Endothelial cell of umbilical vein (primary cell): ENCODE measurements around the gene GRB14. TPM values are rescaled to one million over a fixed set of nuclear protein-coding genes. Genes with fewer than 3 reads are reported as not detected.

Experiments used
- BruUV-seq: library from RNA; stranded (reverse); fragments of 400-500 nt; replicated peaks from 2 replicates; lab custom pipeline; 2021; lab: Mats Ljungman, UMichigan
- CTCF ChIA-PET: fragments of 300-600, 350-600 bp; sonication (Branson Sonifier 250); formaldehyde crosslinking; loops from one replicate; lab custom pipeline; 2021; ENCODE audit warnings: antibody characterized with exemption, inconsistent platforms; lab: Charles Lee
- POLR2A ChIA-PET: fragments of 300-600, 350-600 bp; sonication (Branson Sonifier 250); formaldehyde crosslinking; loops from one replicate; lab custom pipeline; 2021; ENCODE audit warnings: antibody characterized with exemption, inconsistent platforms; lab: Charles Lee
- DNase-seq: peaks from one replicate; pipeline ENCODE4 v3.0.0-alpha.2; 2011; ENCODE audit warnings: low read depth, low spot score
- FAIRE-seq: peaks from 2 replicates; lab custom pipeline; 2011; peaks lifted over from hg19 to GRCh38; lab: Jason Lieb, UNC
- H2AFZ ChIP-seq: 2 replicates; pipeline ENCODE4 v1.6.0; 2012; ENCODE audit warnings: low read depth, low read length, control low read depth, inconsistent platforms
- H3K27ac ChIP-seq: 2 replicates; pipeline ENCODE4 v1.5.1; 2011; ENCODE audit warnings: low read depth, mild to moderate bottlenecking, control low read depth, low read length, moderate library complexity; ENCODE audit not compliant: insufficient read depth
- H3K27me3 ChIP-seq, 2 experiments: 2 replicates each; pipeline versions ENCODE4 v1.6.0 to v1.6.1; 2011; ENCODE audit warnings: low read length in 2 of 2, mixed read lengths in 1 of 2; ENCODE audit not compliant: control insufficient read depth in 2 of 2, insufficient read depth in 2 of 2
- H3K36me3 ChIP-seq, 2 experiments: 2 replicates in 1 of 2; 3 replicates in 1 of 2; pipeline ENCODE4 v1.5.1; 2011; ENCODE audit warnings: low read length in 2 of 2, mild to moderate bottlenecking in 1 of 2, moderate library complexity in 1 of 2; ENCODE audit not compliant: control insufficient read depth in 2 of 2, insufficient read depth in 2 of 2; ENCODE audit errors: extremely low read depth in 1 of 2
- H3K4me1 ChIP-seq: 3 replicates; pipeline ENCODE4 v1.5.1; 2011; ENCODE audit warnings: mild to moderate bottlenecking, low read length; ENCODE audit not compliant: control insufficient read depth, insufficient read depth; ENCODE audit errors: extremely low read depth
- H3K4me2 ChIP-seq: 2 replicates; pipeline ENCODE4 v1.6.1; 2011; ENCODE audit warnings: low read length, control low read depth, mixed read lengths; ENCODE audit not compliant: insufficient read depth
- H3K4me3 ChIP-seq, 3 experiments: fragments of 200-600 bp in 1 of 3; sonication (generic), shearing (Covaris generic) in 1 of 3; replicated peaks in 1 of 3; 2 replicates each; pipeline ENCODE4 v1.5.1; 2011 to 2016; ENCODE audit warnings: control low read depth in 3 of 3, low read length in 3 of 3, mild to moderate bottlenecking in 2 of 3, inconsistent platforms in 1 of 3, low read depth in 1 of 3, moderate library complexity in 1 of 3; ENCODE audit not compliant: insufficient read depth in 1 of 3
- H3K79me2 ChIP-seq: 2 replicates; pipeline ENCODE4 v1.6.0; 2012; ENCODE audit warnings: low read length, inconsistent platforms; ENCODE audit not compliant: control insufficient read depth, insufficient read depth
- H3K9ac ChIP-seq: replicated peaks from 2 replicates; pipeline ENCODE3; 2011; ENCODE audit warnings: low read length, control low read depth; ENCODE audit not compliant: insufficient read depth; ENCODE audit errors: extremely low read depth
- H3K9me1 ChIP-seq: replicated peaks from 3 replicates; pipeline ENCODE4 v1.6.0; 2011; ENCODE audit warnings: mild to moderate bottlenecking, low read length; ENCODE audit not compliant: control insufficient read depth, insufficient read depth; ENCODE audit errors: extremely low read depth
- H3K9me3 ChIP-seq: replicated peaks from 2 replicates; pipeline ENCODE4 v1.5.1; 2012; ENCODE audit warnings: low read length, inconsistent platforms; ENCODE audit not compliant: control insufficient read depth, insufficient read depth
- H4K20me1 ChIP-seq: replicated peaks from 2 replicates; pipeline ENCODE3; 2011; ENCODE audit warnings: mild to moderate bottlenecking, low read length; ENCODE audit not compliant: control insufficient read depth, insufficient read depth; ENCODE audit errors: extremely low read depth
- CTCF ChIP-seq, 2 donors: IDR thresholded peaks; 1 replicate in 1 of 2; 2 replicates in 1 of 2; pipeline ENCODE4 v1.5.1; 2011; ENCODE audit warnings: low read length in 2 of 2, mild to moderate bottlenecking in 2 of 2, moderate library complexity in 2 of 2, control low read depth in 1 of 2, inconsistent platforms in 1 of 2, low read depth in 1 of 2; ENCODE audit not compliant: insufficient read depth in 1 of 2; ENCODE audit errors: extremely low read depth in 1 of 2
- EZH2 ChIP-seq: IDR thresholded peaks from 2 replicates; pipeline ENCODE4 v1.6.1; 2012; ENCODE audit warnings: borderline replicate concordance, low read depth, mild to moderate bottlenecking, moderate library complexity, low read length, inconsistent platforms; ENCODE audit not compliant: severe bottlenecking
- FOS ChIP-seq: IDR thresholded peaks from 2 replicates; pipeline ENCODE4 v1.6.1; 2011; ENCODE audit warnings: mild to moderate bottlenecking, low read length, moderate library complexity, borderline replicate concordance; ENCODE audit not compliant: insufficient read depth
- JUN ChIP-seq: IDR thresholded peaks from 2 replicates; pipeline ENCODE4 v1.6.1; 2011; ENCODE audit warnings: borderline replicate concordance, low read depth; ENCODE audit not compliant: insufficient read length, insufficient read depth
- MAX ChIP-seq: IDR thresholded peaks from 2 replicates; pipeline ENCODE4 v1.6.1; 2011; ENCODE audit not compliant: insufficient read depth, insufficient read length
- MYC ChIP-seq: IDR thresholded peaks from one replicate; pipeline ENCODE4 v1.6.1; 2011; ENCODE audit warnings: mild to moderate bottlenecking, low read depth, low read length
- POLR2A ChIP-seq: IDR thresholded peaks from 2 replicates; pipeline ENCODE4 v1.6.1; 2012; ENCODE audit warnings: low read depth, mild to moderate bottlenecking, control low read depth, low read length
- POLR2AphosphoS5 ChIP-seq: IDR thresholded peaks from 2 replicates; pipeline ENCODE4 v1.6.1; 2012; ENCODE audit warnings: low read depth, mild to moderate bottlenecking, control low read depth, low read length, moderate library complexity; ENCODE audit not compliant: insufficient read depth
- dilution Hi-C: fragments of 300-500 bp; cut with MboI; formaldehyde crosslinking; loops from one replicate; pipeline ENCODE4 v1.15.0; 2019; ENCODE audit warnings: low sequenced_read_pairs; ENCODE audit not compliant: extremely low pct_ligation_motif_present
- intact Hi-C: fragments of 100-400 bp; cut with micrococcal nuclease; formaldehyde crosslinking; loops from one replicate; pipeline ENCODE4 v1.10.0; 2022
- polyA plus RNA-seq, 4 experiments: library from polyadenylated mRNA; depleted of rRNA in 3 of 4; stranded (reverse) in 3 of 4; unstranded in 1 of 4; fragments of >200 nt; gene quantifications; 2 replicates each; pipeline versions ENCODE4 v1.2.1 to v1.2.3, GENCODE V29; 2011 to 2012; ENCODE audit warnings: missing spikeins in 1 of 4
- total RNA-seq: library from RNA; stranded (reverse); gene quantifications from 2 replicates; pipeline ENCODE4 v1.2.3, GENCODE V29; 2021

GRB14 gene
- total and polyA plus RNA-seq, 2 donors (not counting 3 experiments of a cell fraction or from before 2014, with no cell fraction given), result 3.0 to 10.3 TPM

- ChIA-PET POLR2A (no interaction called here), CTCF (interaction anchor here (0.6 to 1.0 kb wide), 3 partner anchors 12 to 195 kb away, joined by 3 read pairs; no protein-coding TSS in a partner anchor)
- Histone ChIP-seq H3K27me3 (no peaks in the 10 kb centered on the region), H3K36me3 (no peaks in the 10 kb centered on the region), H3K4me2 (no peak overlapping the region), H3K4me3 (no peak overlapping the region), H2AFZ (no peak overlapping the region), H3K27ac (no peak overlapping the region), H3K9me1 (no peaks in the 10 kb centered on the region), H4K20me1 (no peaks in the 10 kb centered on the region), H3K79me2 (no peaks in the 10 kb centered on the region), H3K9me3 (no peaks in the 10 kb centered on the region), H3K4me1 (peaks cover 10% of the 10 kb centered on the region), H3K9ac (no peak overlapping the region)
- FAIRE-seq (no peak), DNase-seq (no peak)
- TF ChIP-seq MYC, result no peak
- no peak for TF ChIP-seq FOS
- no peak for TF ChIP-seq POLR2A
- no peak for TF ChIP-seq MAX
- TF ChIP-seq EZH2, result no peak
- no peak for TF ChIP-seq JUN
- no peak for TF ChIP-seq CTCF (IDR thresholded peaks at IDR 0.05; ENCODE audit: extremely low read depth in 1 of 2, insufficient read depth in 1 of 2, low read depth in 1 of 2, low read length in 2 of 2)
- TF ChIP-seq POLR2AphosphoS5, result no peak
- no TSS peak for BruUV-seq
- dilution Hi-C loops (no loop called here), intact Hi-C loops (no loop called here)
Observed at GRCh38 chr2:164509137-164509877, 112.0 kb downstream of the GRB14 start.
